WTC11 (cell line): ENCODE measurements around the gene PDE4B. TPM values are rescaled to one million over a fixed set of nuclear protein-coding genes. Genes with fewer than 3 reads are reported as not detected.
"Not testable (repeated sequence)": the region's sequence is repeated elsewhere in the genome, so short reads cannot be mapped to it uniquely, and the experiment has no call there.

Experiments used
- ATAC-seq: fragments of 200-7000 bp; cut with Tn5 transposase; 2 replicates; pipeline ENCODE4 v1.10.0; 2021; ENCODE audit warnings: mild to moderate bottlenecking, moderate library complexity
- CTCF ChIA-PET: fragments of 300-600 bp; sonication (Branson Sonifier 250); formaldehyde crosslinking; loops from one replicate; lab custom pipeline; 2021; ENCODE audit warnings: antibody characterized with exemption; lab: Charles Lee
- POLR2A ChIA-PET: fragments of 350-600 bp; sonication (Branson Sonifier 250); formaldehyde crosslinking; loops from one replicate; lab custom pipeline; 2021; ENCODE audit warnings: antibody characterized with exemption; lab: Charles Lee
- DNase-seq: peaks from one replicate; pipeline ENCODE4 v3.0.0; 2021; ENCODE audit warnings: low spot score
- H3K27ac Mint-ChIP-seq: 2 replicates; pipeline ENCODE4 v1.8.0; 2021; ENCODE audit warnings: mixed read lengths
- H3K27me3 Mint-ChIP-seq: 2 replicates; pipeline ENCODE4 v1.8.0; 2021; ENCODE audit warnings: low read depth, mild to moderate bottlenecking, moderate library complexity, mixed read lengths
- H3K36me3 Mint-ChIP-seq: 2 replicates; pipeline ENCODE4 v1.8.0; 2021; ENCODE audit warnings: mixed read lengths
- H3K4me1 Mint-ChIP-seq: 2 replicates; pipeline ENCODE4 v1.8.0; 2022; ENCODE audit warnings: mixed read lengths
- H3K4me3 Mint-ChIP-seq: 2 replicates; pipeline ENCODE4 v1.8.0; 2021; ENCODE audit warnings: mild to moderate bottlenecking, moderate library complexity, mixed read lengths
- H3K9me3 Mint-ChIP-seq: 2 replicates; pipeline ENCODE4 v1.8.0; 2021; ENCODE audit warnings: mixed read lengths
- CREM ChIP-seq: sonication (generic); formaldehyde crosslinking; IDR thresholded peaks from 2 replicates; pipeline ENCODE4 v1.8.1; 2022; ENCODE audit warnings: mild to moderate bottlenecking, missing genetic modification reagents, moderate library complexity
- E2F1 ChIP-seq: sonication (generic); formaldehyde crosslinking; IDR thresholded peaks from 2 replicates; pipeline ENCODE4 v1.8.0; 2022; ENCODE audit warnings: mild to moderate bottlenecking, missing genetic modification reagents
- E2F5 ChIP-seq: sonication (generic); formaldehyde crosslinking; IDR thresholded peaks from 2 replicates; pipeline ENCODE4 v1.8.1; 2022; ENCODE audit warnings: mild to moderate bottlenecking, moderate library complexity, missing genetic modification reagents
- EMX1 ChIP-seq: fragments of 250-450 bp; sonication (Bioruptor Pico); IDR thresholded peaks from 2 replicates; pipeline ENCODE4 v1.8.0; 2021; ENCODE audit warnings: mild to moderate bottlenecking
- ERG ChIP-seq: fragments of 250-450 bp; sonication (Bioruptor Pico); IDR thresholded peaks from 2 replicates; pipeline ENCODE4 v1.8.0; 2021; ENCODE audit warnings: mild to moderate bottlenecking
- ESRRA ChIP-seq: sonication (generic); formaldehyde crosslinking; IDR thresholded peaks from 2 replicates; pipeline ENCODE4 v1.8.1; 2022; ENCODE audit warnings: mild to moderate bottlenecking, missing genetic modification reagents, borderline replicate concordance
- ETV6 ChIP-seq: sonication (generic); formaldehyde crosslinking; IDR thresholded peaks from 2 replicates; pipeline ENCODE4 v1.8.1; 2022; ENCODE audit warnings: mild to moderate bottlenecking, missing genetic modification reagents
- FOXP1 ChIP-seq: sonication (generic); formaldehyde crosslinking; IDR thresholded peaks from 2 replicates; pipeline ENCODE4 v1.8.0; 2022; ENCODE audit warnings: missing genetic modification reagents, mild to moderate bottlenecking, moderate library complexity, borderline replicate concordance
- IRF2 ChIP-seq: sonication (generic); formaldehyde crosslinking; IDR thresholded peaks from 2 replicates; pipeline ENCODE4 v1.8.0; 2022; ENCODE audit warnings: low read depth, missing genetic modification reagents, borderline replicate concordance
- JUN ChIP-seq: sonication (generic); formaldehyde crosslinking; IDR thresholded peaks from 2 replicates; pipeline ENCODE4 v1.8.0; 2023; ENCODE audit warnings: mild to moderate bottlenecking, missing genetic modification reagents
- KAT7 ChIP-seq: sonication (generic); formaldehyde crosslinking; IDR thresholded peaks from 2 replicates; pipeline ENCODE4 v1.8.1; 2023; ENCODE audit warnings: missing genetic modification reagents, mild to moderate bottlenecking, borderline replicate concordance
- MYBL2 ChIP-seq: sonication (generic); formaldehyde crosslinking; IDR thresholded peaks from 2 replicates; pipeline ENCODE4 v1.8.1; 2023; ENCODE audit warnings: mild to moderate bottlenecking, moderate library complexity, missing genetic modification reagents
- NFE2L1 ChIP-seq: sonication (generic); formaldehyde crosslinking; IDR thresholded peaks from 2 replicates; pipeline ENCODE4 v1.8.1; 2023; ENCODE audit warnings: missing genetic modification reagents
- NR2C2 ChIP-seq: sonication (generic); formaldehyde crosslinking; IDR thresholded peaks from 2 replicates; pipeline ENCODE4 v1.8.0; 2022; ENCODE audit warnings: mild to moderate bottlenecking, missing genetic modification reagents
- RELA ChIP-seq: sonication (generic); formaldehyde crosslinking; IDR thresholded peaks from 2 replicates; pipeline ENCODE4 v1.8.1; 2022; ENCODE audit warnings: missing genetic modification reagents, mild to moderate bottlenecking, borderline replicate concordance
- TCF7 ChIP-seq: sonication (generic); formaldehyde crosslinking; IDR thresholded peaks from 2 replicates; pipeline ENCODE4 v1.8.0; 2022; ENCODE audit warnings: mild to moderate bottlenecking, low read depth, missing genetic modification reagents, moderate library complexity
- TP53 ChIP-seq: sonication (generic); formaldehyde crosslinking; IDR thresholded peaks from 2 replicates; pipeline ENCODE4 v1.8.1; 2023; ENCODE audit warnings: mild to moderate bottlenecking, missing genetic modification reagents
- ZNF232 ChIP-seq: sonication (generic); formaldehyde crosslinking; IDR thresholded peaks from 2 replicates; pipeline ENCODE4 v1.8.0; 2022; ENCODE audit warnings: mild to moderate bottlenecking, missing genetic modification reagents
- total RNA-seq: library from RNA; stranded (reverse); gene quantifications from 3 replicates; pipeline ENCODE4 v1.2.3, GENCODE V29; 2021
- TF ChIP-seq, protein P1 (sequence below): sonication (generic); formaldehyde crosslinking; IDR thresholded peaks from 2 replicates; pipeline ENCODE4 v1.8.1; 2023; ENCODE audit warnings: mild to moderate bottlenecking, missing genetic modification reagents
- TF ChIP-seq, protein P2 (sequence below): fragments of 250-450 bp; sonication (Bioruptor Pico); IDR thresholded peaks from 2 replicates; pipeline ENCODE4 v1.9.0; 2021; ENCODE audit warnings: mild to moderate bottlenecking
- TF ChIP-seq, protein P3 (sequence below): fragments of 200-600 bp; IDR thresholded peaks from 2 replicates; pipeline ENCODE4 v1.8.0; 2022; ENCODE audit warnings: antibody characterized with exemption

PDE4B gene
- total RNA-seq, 1 experiment from 2014 or later, result 8.0 TPM

- Mint-ChIP-seq H3K4me3 (no peak overlapping the region), H3K27ac (no peak overlapping the region), H3K4me1 (peaks cover 7% of the 10 kb centered on the region), H3K27me3 (peaks cover 97% of the 10 kb centered on the region), H3K36me3 (no peaks in the 10 kb centered on the region), H3K9me3 (no peaks in the 10 kb centered on the region)
- no peak for DNase-seq
- ChIA-PET CTCF (no interaction called here), POLR2A (no interaction called here)
- ATAC-seq, result peak; percentile 83
- TF ChIP-seq, protein P1, sequence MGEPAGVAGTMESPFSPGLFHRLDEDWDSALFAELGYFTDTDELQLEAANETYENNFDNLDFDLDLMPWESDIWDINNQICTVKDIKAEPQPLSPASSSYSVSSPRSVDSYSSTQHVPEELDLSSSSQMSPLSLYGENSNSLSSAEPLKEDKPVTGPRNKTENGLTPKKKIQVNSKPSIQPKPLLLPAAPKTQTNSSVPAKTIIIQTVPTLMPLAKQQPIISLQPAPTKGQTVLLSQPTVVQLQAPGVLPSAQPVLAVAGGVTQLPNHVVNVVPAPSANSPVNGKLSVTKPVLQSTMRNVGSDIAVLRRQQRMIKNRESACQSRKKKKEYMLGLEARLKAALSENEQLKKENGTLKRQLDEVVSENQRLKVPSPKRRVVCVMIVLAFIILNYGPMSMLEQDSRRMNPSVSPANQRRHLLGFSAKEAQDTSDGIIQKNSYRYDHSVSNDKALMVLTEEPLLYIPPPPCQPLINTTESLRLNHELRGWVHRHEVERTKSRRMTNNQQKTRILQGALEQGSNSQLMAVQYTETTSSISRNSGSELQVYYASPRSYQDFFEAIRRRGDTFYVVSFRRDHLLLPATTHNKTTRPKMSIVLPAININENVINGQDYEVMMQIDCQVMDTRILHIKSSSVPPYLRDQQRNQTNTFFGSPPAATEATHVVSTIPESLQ (CRISPR knock-in tag), result no peak
- TF ChIP-seq NFE2L1 (CRISPR knock-in tag), result no peak
Measured at GRCh38 chr1:66003690-66004089, 211.0 kb downstream of the PDE4B start.

DNA sequence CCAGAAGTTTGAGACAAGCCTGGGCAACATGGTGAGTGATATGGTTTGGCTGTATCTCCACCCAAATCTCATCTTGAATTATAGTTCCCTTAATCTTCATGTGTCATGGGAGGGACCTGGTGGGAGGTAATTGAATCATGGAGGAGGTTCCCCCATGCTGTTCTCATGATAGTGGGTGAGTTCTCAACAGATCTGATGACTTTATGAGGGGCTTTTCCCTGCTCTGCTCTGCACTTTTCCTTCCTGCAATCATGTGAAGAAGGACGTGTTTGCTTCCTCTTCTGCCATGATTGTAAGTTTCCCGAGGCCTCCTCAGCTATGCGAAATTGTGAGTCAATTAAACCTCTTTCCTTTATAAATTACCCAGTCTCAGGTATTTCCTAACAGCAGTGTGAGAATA lies 213.8 kb downstream of the PDE4B start:
- peaks cover 78% of the 10 kb centered on the region for H3K27me3 Mint-ChIP-seq
- H3K4me1 Mint-ChIP-seq, H3K4me3 Mint-ChIP-seq, H3K9me3 Mint-ChIP-seq, H3K27ac Mint-ChIP-seq, POLR2A ChIA-PET, H3K36me3 Mint-ChIP-seq, DNase-seq, CTCF ChIA-PET, ATAC-seq: not testable (repeated sequence)

GRCh38 chr1:66012106-66012784 lies 219.6 kb downstream of the PDE4B start:
- CTCF ChIA-PET, result no interaction called here
- ATAC-seq (no peak), DNase-seq (no peak)
- Mint-ChIP-seq H3K36me3 (no peaks in the 10 kb centered on the region), H3K4me3 (no peak overlapping the region), H3K9me3 (no peaks in the 10 kb centered on the region), H3K4me1 (no peaks in the 10 kb centered on the region), H3K27me3 (peaks cover 36% of the 10 kb centered on the region), H3K27ac (no peak overlapping the region)
- POLR2A ChIA-PET, result no interaction called here
- TF ChIP-seq RELA, result no peak
- no peak for TF ChIP-seq KAT7
- TF ChIP-seq, protein P2, sequence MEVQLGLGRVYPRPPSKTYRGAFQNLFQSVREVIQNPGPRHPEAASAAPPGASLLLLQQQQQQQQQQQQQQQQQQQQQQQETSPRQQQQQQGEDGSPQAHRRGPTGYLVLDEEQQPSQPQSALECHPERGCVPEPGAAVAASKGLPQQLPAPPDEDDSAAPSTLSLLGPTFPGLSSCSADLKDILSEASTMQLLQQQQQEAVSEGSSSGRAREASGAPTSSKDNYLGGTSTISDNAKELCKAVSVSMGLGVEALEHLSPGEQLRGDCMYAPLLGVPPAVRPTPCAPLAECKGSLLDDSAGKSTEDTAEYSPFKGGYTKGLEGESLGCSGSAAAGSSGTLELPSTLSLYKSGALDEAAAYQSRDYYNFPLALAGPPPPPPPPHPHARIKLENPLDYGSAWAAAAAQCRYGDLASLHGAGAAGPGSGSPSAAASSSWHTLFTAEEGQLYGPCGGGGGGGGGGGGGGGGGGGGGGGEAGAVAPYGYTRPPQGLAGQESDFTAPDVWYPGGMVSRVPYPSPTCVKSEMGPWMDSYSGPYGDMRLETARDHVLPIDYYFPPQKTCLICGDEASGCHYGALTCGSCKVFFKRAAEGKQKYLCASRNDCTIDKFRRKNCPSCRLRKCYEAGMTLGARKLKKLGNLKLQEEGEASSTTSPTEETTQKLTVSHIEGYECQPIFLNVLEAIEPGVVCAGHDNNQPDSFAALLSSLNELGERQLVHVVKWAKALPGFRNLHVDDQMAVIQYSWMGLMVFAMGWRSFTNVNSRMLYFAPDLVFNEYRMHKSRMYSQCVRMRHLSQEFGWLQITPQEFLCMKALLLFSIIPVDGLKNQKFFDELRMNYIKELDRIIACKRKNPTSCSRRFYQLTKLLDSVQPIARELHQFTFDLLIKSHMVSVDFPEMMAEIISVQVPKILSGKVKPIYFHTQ (CRISPR knock-in tag), result no peak
- TF ChIP-seq ZNF232 (CRISPR knock-in tag), result no peak
- TF ChIP-seq MYBL2, result no peak
- TF ChIP-seq NR2C2 (CRISPR knock-in tag), result no peak
- no peak for TF ChIP-seq JUN
- no peak for TF ChIP-seq TCF7 (CRISPR knock-in tag)
- no peak for TF ChIP-seq ESRRA (CRISPR knock-in tag)
- no peak for TF ChIP-seq FOXP1
- TF ChIP-seq EMX1 (CRISPR knock-in tag), result no peak
- TF ChIP-seq, protein P3, sequence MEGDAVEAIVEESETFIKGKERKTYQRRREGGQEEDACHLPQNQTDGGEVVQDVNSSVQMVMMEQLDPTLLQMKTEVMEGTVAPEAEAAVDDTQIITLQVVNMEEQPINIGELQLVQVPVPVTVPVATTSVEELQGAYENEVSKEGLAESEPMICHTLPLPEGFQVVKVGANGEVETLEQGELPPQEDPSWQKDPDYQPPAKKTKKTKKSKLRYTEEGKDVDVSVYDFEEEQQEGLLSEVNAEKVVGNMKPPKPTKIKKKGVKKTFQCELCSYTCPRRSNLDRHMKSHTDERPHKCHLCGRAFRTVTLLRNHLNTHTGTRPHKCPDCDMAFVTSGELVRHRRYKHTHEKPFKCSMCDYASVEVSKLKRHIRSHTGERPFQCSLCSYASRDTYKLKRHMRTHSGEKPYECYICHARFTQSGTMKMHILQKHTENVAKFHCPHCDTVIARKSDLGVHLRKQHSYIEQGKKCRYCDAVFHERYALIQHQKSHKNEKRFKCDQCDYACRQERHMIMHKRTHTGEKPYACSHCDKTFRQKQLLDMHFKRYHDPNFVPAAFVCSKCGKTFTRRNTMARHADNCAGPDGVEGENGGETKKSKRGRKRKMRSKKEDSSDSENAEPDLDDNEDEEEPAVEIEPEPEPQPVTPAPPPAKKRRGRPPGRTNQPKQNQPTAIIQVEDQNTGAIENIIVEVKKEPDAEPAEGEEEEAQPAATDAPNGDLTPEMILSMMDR, result no peak
- TF ChIP-seq ERG (CRISPR knock-in tag), result no peak
- no peak for TF ChIP-seq CREM (CRISPR knock-in tag)
- TF ChIP-seq IRF2, result no peak
- TF ChIP-seq TP53 (CRISPR knock-in tag), result no peak
- TF ChIP-seq ETV6 (CRISPR knock-in tag), result no peak
- no peak for TF ChIP-seq E2F5 (CRISPR knock-in tag)
- no peak for TF ChIP-seq E2F1
